Prostate gland (tissue), 2 donors: Measurements from ENCODE around the gene ROR1.
"Not testable (repeated sequence)": the region's sequence is repeated elsewhere in the genome, so short reads cannot be mapped to it uniquely, and the experiment has no call there.

Experiments
- CTCF ChIP-seq, 4 experiments: fragments of 200-600 bp in 2 of 4; fragments of 450-650 bp in 2 of 4; sonication (generic) in 2 of 4; IDR thresholded peaks; 1 replicate in 3 of 4; 2 replicates in 1 of 4; pipeline ENCODE4 v1.5.1; 2016 to 2019; ENCODE audit warnings: antibody characterized with exemption in 4 of 4, mild to moderate bottlenecking in 2 of 4, moderate library complexity in 2 of 4
- POLR2A ChIP-seq: fragments of 450-650 bp; IDR thresholded peaks from one replicate; pipeline ENCODE4 v1.6.1; 2016; ENCODE audit warnings: antibody characterized with exemption, mild to moderate bottlenecking
- POLR2AphosphoS5 ChIP-seq: sonication (generic); formaldehyde crosslinking; IDR thresholded peaks from one replicate; pipeline ENCODE4 v1.6.1; 2017; ENCODE audit warnings: antibody characterized with exemption

GRCh38 chr1:64104585-64104984 lies 330.8 kb downstream of the ROR1 start:
- TF ChIP-seq CTCF (IDR thresholded peaks at IDR 0.05); POLR2AphosphoS5; POLR2A: not testable (repeated sequence)
